HG02759 (cell line): ENCODE results near the gene PSMD4.
"Not testable (repeated sequence)": the region's sequence is repeated elsewhere in the genome, so short reads cannot be mapped to it uniquely, and the experiment has no call there.

Source experiments
- ATAC-seq: cut with Tn5 transposase; IDR thresholded peaks from one replicate; pipeline ENCODE4 v1.9.1; 2021; ENCODE audit warnings: mild to moderate bottlenecking, moderate library complexity; ENCODE audit not compliant: unreplicated experiment

Gene PSMD4

GRCh38 chr1:151254217-151255213 lies at the start of gene PSMD4:
Gene PSMD4 (plus strand): TSS chr1:151254734. CDS start chr1:151254783, 49 bp downstream.
- ATAC-seq, result peak; percentile 94

- not testable (repeated sequence) for ATAC-seq
These were observed 49.1 kb upstream of the PSMD4 start for GRCh38 chr1:151205381-151205965.

GRCh38 chr1:151210830-151211229 lies 43.7 kb upstream of the PSMD4 start:
- no peak for ATAC-seq

- no peak for ATAC-seq
These were observed 42.4 kb upstream of the PSMD4 start for GRCh38 chr1:151211972-151212705.

GRCh38 chr1:151213560-151213959 lies 41.0 kb upstream of the PSMD4 start:
- ATAC-seq, result no peak

- ATAC-seq, result no peak
These were observed 32.9 kb upstream of the PSMD4 start for GRCh38 chr1:151221616-151222015.

- no peak for ATAC-seq
These were observed 32.4 kb upstream of the PSMD4 start for GRCh38 chr1:151222130-151222529.

GRCh38 chr1:151235235-151235634 lies 19.3 kb upstream of the PSMD4 start:
- ATAC-seq, result no peak

- ATAC-seq, result no peak
These were observed 16.7 kb upstream of the PSMD4 start for GRCh38 chr1:151237678-151238466.

- no peak for ATAC-seq
These were observed 16.1 kb upstream of the PSMD4 start for GRCh38 chr1:151238467-151238739.

GRCh38 chr1:151242442-151242841 lies 12.1 kb upstream of the PSMD4 start:
- no peak for ATAC-seq

GRCh38 chr1:151243683-151244216 lies 10.8 kb upstream of the PSMD4 start:
- no peak for ATAC-seq

GRCh38 chr1:151246786-151247185 lies 7.7 kb upstream of the PSMD4 start:
- ATAC-seq, result no peak

GRCh38 chr1:151251656-151252470 lies 2.7 kb upstream of the PSMD4 start:
- peak; percentile 41 for ATAC-seq

GRCh38 chr1:151255381-151255780 lies 847 bp downstream of the PSMD4 start:
- no peak for ATAC-seq

- ATAC-seq, result no peak
These were observed 4.8 kb downstream of the PSMD4 start for GRCh38 chr1:151259351-151259750.

GRCh38 chr1:151265446-151266236 lies 11.1 kb downstream of the PSMD4 start:
- no peak for ATAC-seq

GRCh38 chr1:151266315-151266714 lies 11.8 kb downstream of the PSMD4 start:
- ATAC-seq, result no peak

- no peak for ATAC-seq
These were observed 12.3 kb downstream of the PSMD4 start for GRCh38 chr1:151266821-151267220.
